GM20431 (cell line): ENCODE results near the gene SCAMP4.
"Not testable (repeated sequence)": the region's sequence is repeated elsewhere in the genome, so short reads cannot be mapped to it uniquely, and the experiment has no call there.

Source experiments
- in situ Hi-C: fragments of 300-500 bp; cut with MseI, MboI; formaldehyde crosslinking; loops from one replicate; pipeline ENCODE4 v1.15.0; 2020; ENCODE audit warnings: low sequenced_read_pairs; ENCODE audit not compliant: unreplicated experiment

SCAMP4 gene

GRCh38 chr19:1865172-1866010 is 39.8 kb upstream of the SCAMP4 start:
- in situ Hi-C loops, result no loop called here

GRCh38 chr19:1866693-1867348 is 38.4 kb upstream of the SCAMP4 start:
- in situ Hi-C loops, result no loop called here

DNA sequence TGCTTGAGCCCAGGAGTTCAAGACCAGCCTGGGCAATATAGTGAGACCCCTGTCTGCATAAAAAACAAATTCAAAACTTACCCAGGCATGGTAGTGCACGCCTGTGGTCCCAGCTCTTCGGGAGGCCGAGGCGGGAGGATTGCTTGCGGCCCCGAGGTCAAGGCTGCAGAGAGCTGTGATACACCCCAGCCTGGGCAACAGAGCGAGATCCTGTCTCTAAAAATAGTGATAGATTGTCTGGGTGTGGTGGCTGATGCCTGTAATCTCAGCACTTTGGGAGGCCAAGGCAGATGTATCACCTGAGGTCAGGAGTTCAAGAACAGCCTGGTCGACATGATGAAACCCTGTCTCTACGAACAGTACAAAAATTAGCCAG is 37.9 kb upstream of the SCAMP4 start:
- in situ Hi-C loops, result no loop called here

DNA sequence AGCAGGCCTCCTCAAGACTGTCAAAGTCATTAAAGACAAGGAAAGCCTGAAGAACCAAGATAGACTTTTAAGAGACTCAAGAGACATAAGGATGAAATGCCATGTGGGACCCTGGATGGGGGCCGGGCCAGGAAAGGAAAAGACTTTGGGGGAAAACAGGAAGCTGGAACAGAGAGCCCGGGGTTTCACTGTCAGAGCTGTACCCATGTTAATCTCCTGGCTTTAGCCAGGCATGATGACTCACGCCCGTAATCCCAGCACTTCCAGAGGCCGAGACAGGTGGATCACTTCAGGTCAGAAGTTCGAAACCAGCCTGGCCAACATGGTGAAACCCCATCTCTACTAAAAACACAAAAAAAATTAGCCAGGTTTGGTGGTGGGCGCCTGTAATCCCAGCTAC is 36.2 kb upstream of the SCAMP4 start:
- in situ Hi-C loops, result no loop called here

DNA sequence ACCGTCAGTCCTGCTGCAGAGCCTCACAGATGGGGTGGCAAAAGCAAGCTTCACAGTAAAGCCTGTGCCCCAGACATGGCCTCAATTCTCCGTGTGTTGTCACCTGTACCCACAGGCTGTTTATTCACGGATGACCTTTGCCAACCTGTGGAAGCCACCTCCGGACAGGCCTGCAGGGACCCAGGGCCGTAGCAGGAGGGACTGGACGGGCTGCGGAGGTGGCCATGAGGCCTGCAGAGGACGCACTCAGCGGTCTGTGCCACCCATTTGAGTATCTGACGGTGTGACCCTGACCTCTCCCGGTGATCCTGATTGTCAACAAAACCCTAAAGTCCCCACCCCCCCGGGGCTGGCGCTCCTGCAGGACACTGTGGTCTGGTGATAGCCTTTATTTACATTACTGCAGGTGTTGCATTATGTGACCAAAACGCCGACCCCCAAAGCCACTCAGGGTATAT is 34.0 kb upstream of the SCAMP4 start:
- in situ Hi-C loops, result no loop called here

- in situ Hi-C loops, result no loop called here
Observed at GRCh38 chr19:1871630-1872029, 33.6 kb upstream of the SCAMP4 start.

GRCh38 chr19:1872807-1873523 is 32.2 kb upstream of the SCAMP4 start:
- in situ Hi-C loops, result no loop called here

- in situ Hi-C loops, result no loop called here
Observed at GRCh38 chr19:1873524-1874473, 31.4 kb upstream of the SCAMP4 start.

DNA sequence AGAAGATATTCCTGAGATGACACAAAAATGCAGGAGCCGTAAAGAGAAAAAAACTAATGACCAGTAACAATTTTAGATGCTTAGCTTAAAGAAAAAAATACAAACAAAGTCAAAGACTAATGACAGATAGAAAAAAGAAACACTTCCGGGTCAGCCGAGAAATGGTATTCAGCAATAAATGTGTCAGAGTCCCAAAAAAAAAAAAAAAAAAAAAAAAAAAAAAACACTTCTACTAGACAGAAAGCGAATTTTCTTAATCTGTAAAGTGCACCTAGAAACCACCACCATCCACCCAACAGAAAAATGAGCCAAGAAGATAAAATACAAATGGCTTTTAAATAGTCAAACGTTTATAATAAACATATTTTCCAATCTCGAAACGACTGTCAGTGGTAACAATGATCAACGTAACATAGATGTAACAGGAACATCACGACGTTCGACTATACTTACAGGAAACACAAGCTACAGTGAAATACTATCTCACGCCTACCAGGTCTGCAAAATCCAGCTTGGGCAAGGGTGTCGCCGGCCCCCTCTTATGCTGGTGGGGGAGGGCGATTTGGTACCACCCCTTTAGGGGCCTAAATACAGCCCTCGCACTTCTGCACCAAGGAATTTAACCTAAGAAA is 30.5 kb upstream of the SCAMP4 start:
- in situ Hi-C loops, result no loop called here

DNA sequence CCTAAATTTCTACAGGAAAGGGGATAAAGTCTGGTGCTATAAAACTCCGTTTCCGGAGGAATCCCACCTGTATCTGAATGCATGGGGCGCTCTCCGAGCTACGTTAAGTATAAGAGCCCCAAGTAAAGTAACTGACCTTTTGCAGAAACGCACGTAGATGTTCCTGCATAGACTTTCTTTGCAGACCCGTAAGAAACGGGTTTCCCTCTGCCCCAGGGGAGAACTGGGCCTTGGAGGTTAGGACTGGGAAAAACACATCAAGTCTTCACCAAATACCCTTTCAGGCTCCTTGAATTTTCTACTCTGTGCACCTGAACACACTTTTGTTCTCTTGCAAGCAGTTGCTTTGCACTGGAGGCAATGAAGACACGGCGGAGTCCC is 29.9 kb upstream of the SCAMP4 start:
- in situ Hi-C loops, result not testable (repeated sequence)

- in situ Hi-C loops, result no loop called here
Observed at GRCh38 chr19:1875646-1876495, 29.3 kb upstream of the SCAMP4 start.

DNA sequence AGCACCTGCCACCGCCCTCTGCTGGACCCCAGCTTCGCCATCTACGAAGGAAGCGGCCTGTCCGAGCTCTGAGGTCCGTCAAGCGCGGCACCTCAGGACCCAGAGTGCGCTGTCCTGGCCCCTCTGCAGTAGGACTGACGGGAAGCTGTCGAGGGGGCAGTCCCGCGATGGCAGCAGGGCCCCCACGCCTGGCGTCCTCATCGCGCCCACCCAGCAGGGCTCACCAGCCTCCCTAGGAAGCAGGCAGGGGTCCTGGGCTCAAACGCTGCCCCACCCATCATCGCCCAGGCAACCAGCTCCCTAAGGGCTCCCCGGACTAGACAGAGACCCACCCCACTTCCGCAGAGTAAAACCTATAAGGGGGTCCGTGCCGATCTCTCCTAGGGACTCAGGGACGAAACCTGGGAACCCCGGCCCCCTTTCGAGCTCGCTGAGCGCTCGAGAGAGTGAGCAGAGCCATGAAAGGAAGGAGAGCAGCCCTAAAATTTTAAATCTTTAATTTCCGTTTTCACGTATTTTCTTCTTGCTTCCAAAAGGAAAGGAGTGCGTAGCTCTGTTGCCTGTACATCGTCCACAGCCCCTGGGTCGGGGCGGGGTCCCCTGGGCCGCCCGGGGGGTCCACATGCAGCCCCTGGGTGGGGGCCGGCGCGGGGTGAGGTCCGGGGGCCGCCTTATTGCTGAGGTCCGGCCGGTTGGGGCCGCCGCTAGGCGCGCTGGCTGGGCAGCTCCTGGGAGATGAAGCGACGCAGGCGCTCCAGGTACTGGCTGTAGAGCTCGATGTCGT is 28.5 kb upstream of the SCAMP4 start:
- in situ Hi-C loops, result not testable (repeated sequence)

- in situ Hi-C loops, result not testable (repeated sequence)
Observed at GRCh38 chr19:1877280-1877660, 27.9 kb upstream of the SCAMP4 start.

DNA sequence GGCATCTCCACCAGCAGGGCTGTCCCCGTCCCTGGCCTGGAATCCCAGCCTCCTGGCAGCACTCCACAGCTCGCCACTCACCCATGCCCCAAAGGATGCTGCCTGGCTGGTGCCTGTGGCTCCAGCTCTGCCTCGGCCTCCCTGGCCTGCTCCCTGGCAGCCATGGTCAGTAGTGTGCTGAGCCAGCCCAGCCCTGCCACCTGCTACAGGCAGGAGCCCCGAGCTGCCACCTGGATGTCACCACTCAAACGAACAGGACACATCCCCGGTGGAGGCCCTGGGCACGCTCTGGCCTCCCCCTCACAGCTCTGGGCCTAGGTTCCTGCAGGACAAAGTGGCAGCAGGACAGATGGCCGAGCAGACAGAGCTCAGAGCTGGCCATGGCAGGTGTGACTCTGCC is 26.6 kb upstream of the SCAMP4 start:
- in situ Hi-C loops, result not testable (repeated sequence)

DNA sequence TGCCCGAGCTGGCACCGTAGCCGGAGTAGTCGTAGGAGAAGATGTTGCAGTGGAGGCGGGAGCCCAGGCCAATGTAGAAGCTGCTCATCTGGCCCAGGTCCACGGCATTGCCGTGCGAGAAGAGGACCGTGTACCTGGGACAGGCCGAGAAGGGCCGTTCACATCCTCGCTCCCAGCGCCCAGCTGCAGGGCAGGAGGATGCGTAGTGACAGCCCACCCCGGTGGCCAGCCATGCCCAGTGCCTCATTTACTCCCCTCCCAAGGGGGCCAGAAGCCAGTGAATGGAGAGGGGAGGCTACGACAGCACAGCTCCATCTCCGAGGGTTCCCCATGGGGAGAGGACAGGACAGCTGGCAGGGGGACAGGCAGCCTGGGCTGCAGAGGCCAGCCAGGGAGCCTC is 25.2 kb upstream of the SCAMP4 start:
- in situ Hi-C loops, result not testable (repeated sequence)

DNA sequence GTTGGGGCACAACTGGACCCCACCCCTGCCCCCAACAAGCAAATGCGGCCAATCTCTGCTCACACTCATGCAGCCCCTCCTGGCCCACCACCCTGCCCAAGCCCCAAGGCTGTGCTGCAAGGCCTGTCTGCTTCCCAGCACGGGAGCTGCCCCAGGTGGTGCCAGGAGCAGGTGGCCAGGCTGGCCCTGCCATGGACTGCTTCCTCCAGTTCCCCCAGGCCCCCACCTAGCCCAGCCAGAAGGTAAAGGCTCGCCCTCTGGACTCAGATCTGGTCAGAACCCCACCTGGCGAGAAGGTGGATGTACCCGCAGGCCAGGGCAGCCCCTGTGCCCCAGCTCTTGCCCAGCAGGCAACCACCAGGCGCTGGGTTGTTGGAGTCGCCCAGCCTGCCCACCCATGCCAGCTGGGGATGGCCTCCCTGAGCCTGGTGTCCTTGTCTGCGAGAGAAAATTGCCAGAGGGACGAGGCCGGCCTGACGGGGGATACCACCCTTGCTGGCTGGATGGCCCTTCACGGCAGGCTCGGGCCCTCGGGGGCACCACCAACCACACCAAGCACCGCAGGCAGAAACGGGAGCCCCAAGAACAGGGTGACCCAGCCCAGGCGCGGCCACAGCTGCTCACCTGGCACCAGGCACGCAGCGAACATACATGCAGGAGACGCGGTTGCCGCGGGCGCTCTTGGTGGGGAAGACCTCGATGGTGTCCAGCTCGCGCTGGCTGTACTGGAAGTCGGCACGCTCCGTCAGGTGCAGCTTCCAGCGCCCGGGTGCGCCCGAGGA is 24.4 kb upstream of the SCAMP4 start:
- in situ Hi-C loops, result no loop called here
